Neuronal stem cell (in vitro differentiated cells): ENCODE results near the gene KRTAP1-4.
"Not testable (repeated sequence)": the region's sequence is repeated elsewhere in the genome, so short reads cannot be mapped to it uniquely, and the experiment has no call there.

Experiments used
- DNase-seq: peaks from one replicate; pipeline ENCODE4 v3.0.0-alpha.2; 2013; ENCODE audit warnings: low spot score
- H2AFZ ChIP-seq: one replicate; pipeline ENCODE4 v1.6.1; 2013; ENCODE audit warnings: mild to moderate bottlenecking, low read length, inconsistent platforms
- H2AK5ac ChIP-seq: 2 replicates; pipeline ENCODE4 v1.6.1; 2013; ENCODE audit warnings: low read depth, mild to moderate bottlenecking, inconsistent platforms, low read length, moderate library complexity, mixed read lengths
- H2BK120ac ChIP-seq: 2 replicates; pipeline ENCODE4 v1.6.1; 2013; ENCODE audit warnings: low read depth, mild to moderate bottlenecking, inconsistent platforms, low read length, moderate library complexity, mixed read lengths
- H2BK12ac ChIP-seq: one replicate; pipeline ENCODE4 v1.6.1; 2013; ENCODE audit warnings: low read length, inconsistent platforms
- H2BK15ac ChIP-seq: 2 replicates; pipeline ENCODE4 v1.6.1; 2013; ENCODE audit warnings: mild to moderate bottlenecking, low read length, inconsistent platforms, mixed read lengths
- H2BK5ac ChIP-seq: one replicate; pipeline ENCODE4 v1.6.1; 2013; ENCODE audit warnings: inconsistent platforms, mild to moderate bottlenecking, low read length, moderate library complexity
- H3K14ac ChIP-seq: one replicate; pipeline ENCODE4 v1.6.1; 2013; ENCODE audit warnings: low read length, inconsistent platforms
- H3K18ac ChIP-seq: 2 replicates; pipeline ENCODE4 v1.6.1; 2013; ENCODE audit warnings: low read length, inconsistent platforms
- H3K23ac ChIP-seq: 2 replicates; pipeline ENCODE4 v1.6.1; 2013; ENCODE audit warnings: low read depth, mild to moderate bottlenecking, mixed read lengths, low read length, inconsistent platforms; ENCODE audit not compliant: poor library complexity
- H3K27ac ChIP-seq: replicated peaks from 3 replicates; pipeline ENCODE4 v1.5.1; 2013; ENCODE audit warnings: low read length, inconsistent platforms
- H3K27me3 ChIP-seq, 3 experiments: 2 replicates each; pipeline ENCODE4 v1.6.1; 2013; ENCODE audit warnings: low read length in 3 of 3, mild to moderate bottlenecking in 2 of 3, inconsistent platforms in 1 of 3, low read depth in 1 of 3, mixed read lengths in 1 of 3, moderate library complexity in 1 of 3; ENCODE audit not compliant: control insufficient read depth in 3 of 3, insufficient read depth in 3 of 3
- H3K36me3 ChIP-seq, 2 donors: replicated peaks in 1 of 2; 2 replicates each; pipeline ENCODE4 v1.6.1; 2013; ENCODE audit warnings: low read length in 2 of 2; ENCODE audit not compliant: control insufficient read depth in 2 of 2, insufficient read depth in 2 of 2
- H3K4ac ChIP-seq: 2 replicates; pipeline ENCODE4 v1.6.1; 2013; ENCODE audit warnings: inconsistent platforms, mild to moderate bottlenecking, low read length, moderate library complexity
- H3K4me1 ChIP-seq, 2 donors: 1 replicate in 1 of 2; 2 replicates in 1 of 2; pipeline ENCODE4 v1.6.1; 2013; ENCODE audit warnings: low read length in 2 of 2, low read depth in 1 of 2; ENCODE audit not compliant: control insufficient read depth in 2 of 2, insufficient read depth in 1 of 2
- H3K4me2 ChIP-seq: one replicate; pipeline ENCODE4 v1.6.1; 2013; ENCODE audit warnings: mild to moderate bottlenecking, low read length, inconsistent platforms; ENCODE audit not compliant: insufficient read depth, poor library complexity, severe bottlenecking
- H3K4me3 ChIP-seq, 2 donors: 2 replicates each; pipeline ENCODE4 v1.5.1; 2013; ENCODE audit warnings: low read length in 2 of 2, mild to moderate bottlenecking in 2 of 2, inconsistent platforms in 1 of 2, moderate library complexity in 1 of 2
- H3K79me1 ChIP-seq: one replicate; pipeline ENCODE4 v1.6.1; 2013; ENCODE audit warnings: low read depth, mild to moderate bottlenecking, inconsistent platforms, low read length, moderate library complexity
- H3K9ac ChIP-seq: one replicate; pipeline ENCODE4 v1.6.1; 2013; ENCODE audit warnings: mild to moderate bottlenecking, low read depth, low read length, inconsistent platforms; ENCODE audit not compliant: poor library complexity
- H3K9me3 ChIP-seq, 2 donors: replicated peaks in 1 of 2; 2 replicates each; pipeline versions ENCODE3 to v1.6.1; 2013; ENCODE audit warnings: low read length in 2 of 2, mild to moderate bottlenecking in 2 of 2, inconsistent platforms in 1 of 2, low read depth in 1 of 2, mixed read lengths in 1 of 2, moderate library complexity in 1 of 2; ENCODE audit not compliant: control insufficient read depth in 2 of 2, insufficient read depth in 1 of 2
- H4K8ac ChIP-seq: one replicate; pipeline ENCODE4 v1.6.1; 2013; ENCODE audit warnings: low read depth, mild to moderate bottlenecking, inconsistent platforms, low read length, moderate library complexity
- H4K91ac ChIP-seq: one replicate; pipeline ENCODE4 v1.6.1; 2013; ENCODE audit warnings: low read length, low read depth, mild to moderate bottlenecking, inconsistent platforms; ENCODE audit not compliant: poor library complexity
- WGBS, 2 donors: extraction: QIAGEN DNeasy Blood & Tissue Kit; methylation state at CpG; one replicate each; pipeline ENCODE4 v1.1.7; 2013; ENCODE audit warnings: missing lambda C conversion rate in 2 of 2, mixed read lengths in 1 of 2; ENCODE audit not compliant: insufficient read length in 2 of 2, insufficient replicate concordance in 1 of 2; ENCODE audit errors: extremely low coverage in 2 of 2; 5-methylcytosine and 5-hydroxymethylcytosine counted together

The KRTAP1-4 gene

DNA sequence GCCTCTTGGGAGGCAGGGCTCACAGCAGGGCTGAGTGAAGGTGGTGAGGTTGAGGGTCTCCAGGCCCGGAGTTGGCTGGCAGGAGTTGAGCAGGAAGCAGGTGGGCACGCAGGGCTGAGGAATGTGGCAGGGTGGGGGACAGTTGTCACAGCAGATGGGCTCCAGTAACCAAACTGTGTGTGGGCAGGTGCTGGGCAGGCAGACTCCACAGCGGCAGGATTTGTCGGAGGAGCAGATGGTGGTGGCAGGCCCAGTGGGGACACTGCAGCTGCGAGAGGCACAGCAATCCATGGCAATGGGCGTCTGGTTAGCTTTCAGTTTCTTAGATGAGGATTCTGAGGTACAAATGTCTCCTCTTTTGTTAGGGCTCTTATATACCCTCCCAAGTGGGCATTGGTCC is 30.4 kb downstream of the KRTAP1-4 start, which contains the start of gene KRTAP3-2:
KRTAP3-2 (minus strand) TSS at position 344 of the 400 bp plus-strand sequence; CDS start at position 291, 53 bp downstream.
- H3K4ac ChIP-seq, H3K4me1 ChIP-seq, H4K91ac ChIP-seq, H3K36me3 ChIP-seq, H2AFZ ChIP-seq, H3K79me1 ChIP-seq, H3K23ac ChIP-seq, H3K9me3 ChIP-seq, H2BK5ac ChIP-seq, H2BK120ac ChIP-seq, H2AK5ac ChIP-seq, H3K18ac ChIP-seq, H3K27me3 ChIP-seq, DNase-seq, H2BK15ac ChIP-seq, H3K14ac ChIP-seq, H3K4me2 ChIP-seq, H3K9ac ChIP-seq, H3K27ac ChIP-seq: not testable (repeated sequence)
- Histone ChIP-seq H3K4me3 (peak within 1 kb of the TSS in 1 of 2 donors; percentile 67), H2BK12ac (peak within 1 kb of the TSS; percentile 14), H4K8ac (peak within 1 kb of the TSS; percentile 82)
- WGBS, 2 donors = no CpG with 5 or more reads among the region's 6 CpGs

DNA sequence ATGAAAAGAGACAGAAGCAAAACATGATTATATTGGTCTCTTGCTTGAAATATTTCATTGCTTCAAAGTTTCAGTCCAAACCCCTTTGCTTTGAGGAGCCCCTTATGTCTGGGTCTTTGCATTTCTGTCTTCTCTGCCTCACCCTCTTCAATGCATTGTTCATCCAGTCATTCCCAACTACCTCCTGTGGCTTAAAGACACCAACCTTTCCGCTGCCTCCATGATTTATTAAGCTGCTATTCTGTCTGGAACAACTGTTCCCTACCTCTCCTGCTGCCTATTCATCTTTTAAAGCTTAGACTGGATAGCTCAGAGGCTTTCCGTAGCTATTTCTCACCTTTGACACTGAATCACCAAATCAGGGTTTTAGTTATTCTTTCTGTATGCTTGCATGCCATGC is 32.6 kb downstream of the KRTAP1-4 start:
- H4K91ac ChIP-seq = no peak overlapping the region
- H3K9ac ChIP-seq = no peak overlapping the region
- peaks cover 0 to 2% of the 10 kb centered on the region in 2 donors for H3K4me1 ChIP-seq
- no peak overlapping the region for H2BK5ac ChIP-seq
- H3K23ac ChIP-seq = no peak overlapping the region
- no peak overlapping the region for H3K18ac ChIP-seq
- no peak overlapping the region for H2BK15ac ChIP-seq
- H3K27me3 ChIP-seq = peaks cover 0 to 3% (median 0%) of the 10 kb centered on the region in 3 experiments
- no CpG with 5 or more reads among the region's 2 CpGs for WGBS, 2 donors
- no peak overlapping the region for H3K4ac ChIP-seq
- H2AK5ac ChIP-seq = no peak overlapping the region
- no peak overlapping the region for H3K14ac ChIP-seq
- H2BK12ac ChIP-seq = no peak overlapping the region
- DNase-seq = no peak
- H3K4me3 ChIP-seq = no peak overlapping the region
- H2BK120ac ChIP-seq = no peak overlapping the region
- H3K4me2 ChIP-seq = no peak overlapping the region
- no peaks in the 10 kb centered on the region for H3K9me3 ChIP-seq
- H3K27ac ChIP-seq = no peak overlapping the region
- H3K36me3 ChIP-seq = no peaks in the 10 kb centered on the region
- no peak overlapping the region for H2AFZ ChIP-seq
- no peak overlapping the region for H4K8ac ChIP-seq
- H3K79me1 ChIP-seq = no peaks in the 10 kb centered on the region

DNA sequence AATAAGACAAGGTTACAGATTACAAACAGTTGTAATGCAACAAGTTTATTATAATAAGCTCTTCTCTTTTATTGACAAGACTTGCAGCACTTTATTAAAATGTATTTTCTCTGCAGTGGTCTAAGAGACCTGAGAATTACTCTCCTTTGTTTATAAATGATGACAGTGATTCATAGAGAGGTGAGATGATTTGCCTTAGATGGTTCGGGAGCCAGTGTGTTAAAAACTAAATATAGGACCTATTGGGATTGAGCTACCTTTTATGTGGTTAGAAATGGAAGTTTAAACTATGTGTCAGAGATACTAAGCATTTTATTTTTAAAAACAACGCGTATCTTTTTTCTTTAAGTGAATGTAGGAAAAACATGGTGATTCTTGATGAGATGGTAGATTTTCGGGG is 33.2 kb downstream of the KRTAP1-4 start:
- Histone ChIP-seq H3K79me1 (no peaks in the 10 kb centered on the region), H3K4ac (no peak overlapping the region)
- no CpG with 5 or more reads among the region's 4 CpGs for WGBS, 2 donors

DNA sequence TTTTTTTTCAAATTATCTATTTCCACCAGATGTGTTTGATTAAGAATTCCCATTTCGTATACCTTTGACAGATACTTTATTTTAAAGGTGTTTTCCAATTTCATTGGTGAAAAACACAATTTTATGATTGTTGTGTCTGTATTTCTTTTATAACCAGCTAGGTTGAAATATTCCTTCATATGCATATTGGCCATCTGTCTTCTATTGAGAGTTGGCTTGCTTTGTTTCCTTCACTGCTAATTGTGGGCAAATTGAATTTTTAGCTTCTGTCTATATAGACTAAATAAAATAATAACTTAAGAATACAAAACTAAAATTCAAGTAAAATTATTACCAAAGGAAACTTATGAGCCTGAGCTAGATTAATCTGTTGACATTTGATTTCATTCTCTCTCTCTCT is 34.9 kb downstream of the KRTAP1-4 start:
- H2BK5ac ChIP-seq = no peak overlapping the region
- H3K4me3 ChIP-seq = no peak overlapping the region
- H3K27me3 ChIP-seq = peaks cover 0 to 3% (median 0%) of the 10 kb centered on the region in 3 experiments
- no peak overlapping the region for H2AFZ ChIP-seq
- H3K18ac ChIP-seq = no peak overlapping the region
- H2BK120ac ChIP-seq = no peak overlapping the region
- no peaks in the 10 kb centered on the region for H3K9me3 ChIP-seq
- H2AK5ac ChIP-seq = no peak overlapping the region
- H3K4me1 ChIP-seq = peaks cover 0 to 2% of the 10 kb centered on the region in 2 donors
- no peak overlapping the region for H3K4me2 ChIP-seq
- no peak overlapping the region for H4K8ac ChIP-seq
- whole genome bisulfite sequencing, 2 donors = no CpG with 5 or more reads among the region's 1 CpG
- H3K14ac ChIP-seq = no peak overlapping the region
- no peak for DNase-seq
- no peak overlapping the region for H3K4ac ChIP-seq
- no peak overlapping the region for H2BK15ac ChIP-seq
- no peaks in the 10 kb centered on the region for H3K79me1 ChIP-seq
- no peak overlapping the region for H3K27ac ChIP-seq
- no peak overlapping the region for H3K23ac ChIP-seq
- H3K9ac ChIP-seq = no peak overlapping the region
- no peak overlapping the region for H2BK12ac ChIP-seq
- H3K36me3 ChIP-seq = no peaks in the 10 kb centered on the region
- no peak overlapping the region for H4K91ac ChIP-seq

More for the DNA sequence above, 33.2 kb downstream of the KRTAP1-4 start:
- H3K36me3 ChIP-seq = no peaks in the 10 kb centered on the region
- no peak overlapping the region for H3K23ac ChIP-seq
- no peak overlapping the region for H3K4me3 ChIP-seq
- H2AFZ ChIP-seq = no peak overlapping the region
- no peak overlapping the region for H4K91ac ChIP-seq
- H2BK12ac ChIP-seq = no peak overlapping the region
- no peak overlapping the region for H3K27ac ChIP-seq
- H2BK5ac ChIP-seq = no peak overlapping the region
- H3K9me3 ChIP-seq = no peaks in the 10 kb centered on the region
- H4K8ac ChIP-seq = no peak overlapping the region
- no peak overlapping the region for H3K18ac ChIP-seq
- no peak overlapping the region for H2AK5ac ChIP-seq
- H3K4me2 ChIP-seq = no peak overlapping the region
- H2BK120ac ChIP-seq = no peak overlapping the region
- peaks cover 0 to 3% (median 0%) of the 10 kb centered on the region in 3 experiments for H3K27me3 ChIP-seq
- no peak overlapping the region for H2BK15ac ChIP-seq
- no peak overlapping the region for H3K14ac ChIP-seq
- no peak overlapping the region for H3K9ac ChIP-seq
- peaks cover 0 to 2% of the 10 kb centered on the region in 2 donors for H3K4me1 ChIP-seq
- DNase-seq = no peak
